T-cell (primary cell): ENCODE measurements around the gene LIN9. TPM values are rescaled to one million over a fixed set of nuclear protein-coding genes. Genes with fewer than 3 reads are reported as not detected.
A peak's percentile ranks its signal among the peaks of the same experiment; 100 is the strongest.
"Not testable (repeated sequence)": the region's sequence is repeated elsewhere in the genome, so short reads cannot be mapped to it uniquely, and the experiment has no call there.

ENCODE experiments used
- ATAC-seq, 4 experiments: fragments of 200-7000 bp in 3 of 4; fragments of 150-1000 bp in 1 of 4; cut with Tn5 transposase; replicated peaks in 1 of 4; 1 replicate in 3 of 4; 2 replicates in 1 of 4; pipeline ENCODE4 v1.10.0; 2021; ENCODE audit warnings: moderate library complexity in 3 of 4, mild to moderate bottlenecking in 2 of 4, moderate number of reproducible peaks in 1 of 4
- CTCF ChIA-PET, 2 donors: fragments of 300-600 bp; sonication (Branson Sonifier 250); formaldehyde crosslinking; loops; one replicate each; lab custom pipeline; 2022; ENCODE audit warnings: antibody characterized with exemption in 2 of 2; lab: Charles Lee
- POLR2A ChIA-PET, 2 donors: fragments of 300-600 bp; sonication (Branson Sonifier 250); formaldehyde crosslinking; loops; one replicate each; lab custom pipeline; 2022; ENCODE audit warnings: antibody characterized with exemption in 2 of 2; lab: Charles Lee
- DNase-seq, 35 experiments: peaks; one replicate each; pipeline versions ENCODE4 v3.0.0 to v3.0.0-alpha.2; 2013 to 2023
- H3K27ac ChIP-seq: one replicate; pipeline ENCODE4 v1.5.1; 2013; ENCODE audit warnings: low read length
- H3K27me3 ChIP-seq, 2 experiments: replicated peaks in 1 of 2; 1 replicate in 1 of 2; 2 replicates in 1 of 2; pipeline versions ENCODE4 v1.6.1 to v1.7.0; 2013; ENCODE audit warnings: low read length in 1 of 2, mixed read lengths in 1 of 2; ENCODE audit not compliant: control insufficient read depth in 2 of 2, insufficient read depth in 2 of 2; ENCODE audit errors: extremely low read depth in 1 of 2
- H3K36me3 ChIP-seq, 2 donors: 1 replicate in 1 of 2; 2 replicates in 1 of 2; pipeline versions ENCODE4 v1.6.1 to v1.7.0; 2013; ENCODE audit warnings: low read length in 1 of 2; ENCODE audit not compliant: control insufficient read depth in 2 of 2, insufficient read depth in 1 of 2; ENCODE audit errors: extremely low read depth in 1 of 2
- H3K4me1 ChIP-seq, 2 experiments: 1 replicate in 1 of 2; 2 replicates in 1 of 2; pipeline versions ENCODE4 v1.6.1 to v1.7.0; 2013; ENCODE audit warnings: low read length in 2 of 2, mixed read lengths in 1 of 2; ENCODE audit not compliant: insufficient read depth in 2 of 2, control insufficient read depth in 1 of 2; ENCODE audit errors: extremely low read depth in 1 of 2
- H3K4me3 ChIP-seq, 2 donors: 1 replicate in 1 of 2; 2 replicates in 1 of 2; pipeline versions ENCODE4 v1.5.1 to v1.7.0; 2013; ENCODE audit warnings: mild to moderate bottlenecking in 2 of 2, low read length in 1 of 2, moderate library complexity in 1 of 2; ENCODE audit not compliant: control insufficient read depth in 1 of 2; ENCODE audit errors: extremely low read depth in 1 of 2
- H3K9me3 ChIP-seq: 2 replicates; pipeline ENCODE4 v1.7.0; 2013
- H3K27ac Mint-ChIP-seq, 2 donors: one replicate each; pipeline ENCODE4 v1.8.0; 2020 to 2021; ENCODE audit warnings: mild to moderate bottlenecking in 2 of 2, mixed read lengths in 2 of 2
- H3K27me3 Mint-ChIP-seq, 2 donors: one replicate each; pipeline ENCODE4 v1.8.0; 2021 to 2022; ENCODE audit warnings: mixed read lengths in 2 of 2
- H3K36me3 Mint-ChIP-seq: one replicate; pipeline ENCODE4 v1.8.0; 2021; ENCODE audit warnings: mixed read lengths
- H3K4me1 Mint-ChIP-seq, 3 donors: one replicate each; pipeline ENCODE4 v1.8.0; 2020 to 2022; ENCODE audit warnings: mixed read lengths in 3 of 3, mild to moderate bottlenecking in 1 of 3
- H3K4me3 Mint-ChIP-seq, 3 donors: one replicate each; pipeline ENCODE4 v1.8.0; 2020 to 2022; ENCODE audit warnings: mild to moderate bottlenecking in 3 of 3, mixed read lengths in 3 of 3, moderate library complexity in 3 of 3
- H3K9me3 Mint-ChIP-seq, 3 donors: one replicate each; pipeline ENCODE4 v1.8.0; 2020 to 2022; ENCODE audit warnings: mixed read lengths in 3 of 3
- WGBS: methylation state at CpG from one replicate; pipeline ENCODE4 v1.1.5; 2013; ENCODE audit warnings: missing lambda C conversion rate; ENCODE audit not compliant: insufficient coverage; 5-methylcytosine and 5-hydroxymethylcytosine counted together
- total RNA-seq, 35 experiments: library from RNA in 6 of 35; stranded (reverse) in 6 of 35; fragments of 120-200 nt in 1 of 35; gene quantifications; one replicate each; pipeline versions ENCODE4 v1.2.1 to v1.2.4 and lab custom pipeline; 2013 to 2026

LIN9 gene
- total RNA-seq, 5 donors from 2014 or later (not counting 1 experiment from before 2014, with no cell fraction given) = 1.6 to 7.3 (median 5.3) TPM

DNA sequence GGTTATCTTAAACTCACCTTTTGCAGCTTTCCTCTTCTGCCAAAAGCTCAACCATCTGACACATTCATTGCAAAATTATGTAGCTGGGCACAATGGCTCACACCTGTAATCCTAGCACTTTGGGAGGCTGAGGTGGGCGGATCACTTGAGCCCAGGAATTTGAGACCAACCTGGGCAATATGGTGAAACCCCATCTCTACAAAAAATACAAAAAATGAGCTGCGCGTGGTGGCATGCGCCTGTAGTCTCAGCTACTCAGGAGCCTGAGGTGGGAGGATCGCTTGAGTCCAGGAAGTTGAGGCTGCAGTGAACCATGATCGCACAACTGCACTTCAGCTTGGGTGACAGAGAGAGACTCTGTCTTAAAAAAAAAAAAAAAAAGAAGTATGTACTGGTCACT is 106.3 kb downstream of the LIN9 start:
- ATAC-seq, H3K4me3 ChIP-seq, H3K9me3 Mint-ChIP-seq, H3K9me3 ChIP-seq, H3K27ac ChIP-seq, H3K4me1 ChIP-seq, H3K36me3 ChIP-seq, H3K4me1 Mint-ChIP-seq, H3K4me3 Mint-ChIP-seq, H3K27ac Mint-ChIP-seq, H3K36me3 Mint-ChIP-seq, DNase-seq: not testable (repeated sequence)
- no CpG with 5 or more reads among the region's 6 CpGs for WGBS
- CTCF ChIA-PET = interaction anchor here (0.7 to 1.2 kb wide), 2 partner anchors 76 to 172 kb away, joined by 3 read pairs; no protein-coding TSS in a partner anchor
- POLR2A ChIA-PET = interaction anchor here in 1 of 2 donors (0.6 kb wide), 2 partner anchors 348 to 707 kb away, joined by 3 read pairs; no protein-coding TSS in a partner anchor
- H3K27me3 ChIP-seq = peaks cover 0 to 15% of the 10 kb centered on the region in 2 experiments
- H3K27me3 Mint-ChIP-seq = peaks cover 4 to 15% of the 10 kb centered on the region in 2 donors

DNA sequence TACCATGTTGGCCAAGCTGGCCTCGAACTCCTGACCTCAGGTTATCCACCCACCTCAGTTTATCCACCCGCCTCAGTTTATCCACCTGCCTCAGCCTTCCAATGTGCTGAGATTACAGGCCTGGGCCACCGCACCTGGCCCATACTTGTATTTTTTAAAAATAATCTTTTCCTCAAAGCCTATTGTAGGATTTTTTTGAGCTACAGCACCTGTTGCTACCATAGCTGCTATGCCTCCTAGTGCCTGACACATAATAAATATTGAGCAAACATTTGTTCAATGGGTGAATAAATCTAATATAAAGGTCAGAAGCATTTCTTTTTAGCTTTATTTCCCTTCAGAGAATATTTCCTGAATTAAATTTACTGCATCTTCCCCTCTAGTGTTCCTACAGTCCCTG is 106.7 kb downstream of the LIN9 start:
- H3K4me1 Mint-ChIP-seq = no peaks in the 10 kb centered on the region
- no peak overlapping the region for H3K27ac Mint-ChIP-seq
- no peak for ATAC-seq
- POLR2A ChIA-PET = interaction anchor here in 1 of 2 donors (0.6 kb wide), 1 partner anchor 706 kb away, joined by 3 read pairs; no protein-coding TSS in a partner anchor
- peaks cover 4 to 15% of the 10 kb centered on the region in 2 donors for H3K27me3 Mint-ChIP-seq
- Histone ChIP-seq H3K9me3 (no peaks in the 10 kb centered on the region), H3K4me3 (no peak overlapping the region), H3K27me3 (peaks cover 0 to 15% of the 10 kb centered on the region in 2 experiments), H3K4me1 (no peaks in the 10 kb centered on the region), H3K27ac (no peak overlapping the region), H3K36me3 (no peaks in the 10 kb centered on the region)
- H3K36me3 Mint-ChIP-seq = no peaks in the 10 kb centered on the region
- CTCF ChIA-PET = interaction anchor here in 1 of 2 donors (1.2 kb wide), 1 partner anchor 76 kb away, joined by 3 read pairs; no protein-coding TSS in a partner anchor
- WGBS = no CpG with 5 or more reads among the region's 3 CpGs
- no peaks in the 10 kb centered on the region for H3K9me3 Mint-ChIP-seq
- H3K4me3 Mint-ChIP-seq = no peak overlapping the region
- no peak for DNase-seq

DNA sequence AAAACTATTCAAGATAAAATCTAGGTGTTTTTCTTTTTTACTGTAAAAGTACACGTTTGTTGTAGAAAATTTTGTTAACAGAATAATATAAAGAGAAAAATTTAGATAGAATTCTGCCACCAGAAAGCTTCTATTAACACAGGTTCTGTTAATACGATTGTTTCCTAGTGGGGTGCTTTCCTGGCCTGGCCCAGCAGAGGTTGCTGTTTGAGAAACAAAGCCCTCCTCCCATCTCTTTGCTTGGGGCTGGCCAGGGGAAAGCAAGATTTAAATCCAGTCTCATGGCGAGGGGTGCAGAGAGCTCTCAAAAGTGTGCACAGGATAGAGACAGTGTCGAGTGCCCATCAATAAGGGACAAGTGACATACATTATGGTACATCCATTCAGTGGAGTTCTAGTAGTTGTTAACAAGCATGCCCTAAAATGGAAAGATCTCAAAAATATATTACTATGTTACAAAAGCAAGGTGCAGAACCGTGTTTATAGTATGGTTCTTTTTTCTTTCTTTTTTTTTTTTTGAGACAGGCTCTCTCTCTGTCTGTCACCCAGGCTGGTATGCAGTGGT is 107.9 kb downstream of the LIN9 start:
- no CpG with 5 or more reads among the region's 5 CpGs for WGBS
- Mint-ChIP-seq H3K4me1 (peaks cover 0 to 3% (median 2%) of the 10 kb centered on the region in 3 donors), H3K27ac (no peak overlapping the region), H3K27me3 (peaks cover 4 to 15% of the 10 kb centered on the region in 2 donors), H3K9me3 (no peaks in the 10 kb centered on the region), H3K36me3 (no peaks in the 10 kb centered on the region), H3K4me3 (no peak overlapping the region)
- Histone ChIP-seq H3K4me1 (peaks cover 0 to 3% of the 10 kb centered on the region in 2 experiments), H3K4me3 (no peak overlapping the region), H3K36me3 (no peaks in the 10 kb centered on the region), H3K9me3 (no peaks in the 10 kb centered on the region), H3K27ac (no peak overlapping the region), H3K27me3 (peaks cover 0 to 15% of the 10 kb centered on the region in 2 experiments)
- ATAC-seq = no peak
- peak in 1 of 35 experiments; percentile 9 for DNase-seq
- ChIA-PET CTCF (interaction anchor here in 1 of 2 donors (0.8 to 1.0 kb wide), 2 partner anchors 12 to 76 kb away, joined by 3 to 4 read pairs; no protein-coding TSS in a partner anchor), POLR2A (interaction anchor here in 1 of 2 donors (0.6 kb wide), 1 partner anchor 17 kb away, joined by 3 read pairs; no protein-coding TSS in a partner anchor)

DNA sequence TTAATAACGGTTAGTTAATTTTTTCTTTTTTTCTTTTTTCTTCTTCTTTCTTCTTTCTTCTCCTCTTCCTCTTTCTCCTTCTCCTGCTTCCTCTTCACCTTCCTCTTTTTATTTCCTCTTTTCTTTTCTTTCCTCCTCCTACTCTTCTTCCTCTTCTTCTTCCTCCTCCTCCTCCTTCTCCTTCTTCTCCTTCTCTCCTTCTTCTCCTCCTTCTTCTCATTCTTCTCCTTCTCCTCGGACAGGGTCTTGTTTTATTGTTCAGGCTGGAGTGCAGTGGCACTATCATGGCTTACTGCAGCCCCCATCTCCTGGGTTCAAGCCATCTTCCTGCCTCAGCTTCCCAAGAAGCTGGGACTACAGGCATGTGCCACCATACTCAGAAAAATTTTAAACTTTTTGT is 109.0 kb downstream of the LIN9 start:
- Histone ChIP-seq H3K36me3 (no peaks in the 10 kb centered on the region), H3K9me3 (no peaks in the 10 kb centered on the region), H3K27me3 (peaks cover 0 to 14% of the 10 kb centered on the region in 2 experiments), H3K27ac (no peak overlapping the region), H3K4me3 (no peak overlapping the region), H3K4me1 (peaks cover 0 to 3% of the 10 kb centered on the region in 2 experiments)
- WGBS = 40% methylated on average over 1 of the region's 2 CpGs
- ATAC-seq = no peak
- H3K27ac Mint-ChIP-seq = no peak overlapping the region
- POLR2A ChIA-PET = no interaction called here
- H3K4me1 Mint-ChIP-seq = peaks cover 0 to 3% (median 2%) of the 10 kb centered on the region in 3 donors
- DNase-seq = no peak
- H3K27me3 Mint-ChIP-seq = peaks cover 7 to 18% of the 10 kb centered on the region in 2 donors
- H3K9me3 Mint-ChIP-seq = no peaks in the 10 kb centered on the region
- no peaks in the 10 kb centered on the region for H3K36me3 Mint-ChIP-seq
- CTCF ChIA-PET = interaction anchor here in 1 of 2 donors (1.0 kb wide), 1 partner anchor 75 kb away, joined by 4 read pairs; no protein-coding TSS in a partner anchor
- no peak overlapping the region for H3K4me3 Mint-ChIP-seq

DNA sequence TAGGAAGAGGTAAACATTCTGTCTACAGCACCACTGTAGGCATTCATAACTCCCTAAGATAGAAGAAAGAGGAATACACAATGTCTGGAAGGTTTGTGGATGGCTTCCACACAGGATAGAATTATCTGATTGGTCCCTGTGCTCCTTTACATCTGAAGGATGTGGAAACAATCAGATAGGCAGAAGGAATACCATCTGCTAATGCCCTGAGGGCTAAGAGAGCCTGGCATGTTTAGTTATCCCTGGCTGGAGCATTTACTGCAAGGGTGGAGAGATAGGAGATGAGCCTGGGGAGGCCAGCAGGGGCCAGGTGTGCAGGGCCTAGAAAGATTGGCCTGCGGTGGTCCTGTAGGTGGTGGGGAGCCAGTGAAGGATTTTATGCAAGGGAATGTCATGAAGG is 113.8 kb downstream of the LIN9 start:
- H3K27ac Mint-ChIP-seq = no peak overlapping the region
- Histone ChIP-seq H3K4me3 (no peak overlapping the region), H3K27ac (no peak overlapping the region), H3K36me3 (no peaks in the 10 kb centered on the region), H3K27me3 (peaks cover 0 to 12% of the 10 kb centered on the region in 2 experiments), H3K9me3 (no peaks in the 10 kb centered on the region), H3K4me1 (peaks cover 0 to 3% of the 10 kb centered on the region in 2 experiments)
- WGBS = 89% methylated on average over 1 of the region's 1 CpG
- H3K4me3 Mint-ChIP-seq = no peak overlapping the region
- ChIA-PET CTCF (interaction anchor here (0.9 to 2.3 kb wide), 4 partner anchors 29 to 130 kb away, joined by 3 to 10 read pairs (median 4); no protein-coding TSS in a partner anchor), POLR2A (interaction anchor here in 1 of 2 donors (0.5 kb wide), 1 partner anchor 50 kb away, joined by 3 read pairs; no protein-coding TSS in a partner anchor)
- no peaks in the 10 kb centered on the region for H3K36me3 Mint-ChIP-seq
- H3K27me3 Mint-ChIP-seq = peaks cover 3 to 6% of the 10 kb centered on the region in 2 donors
- DNase-seq (no peak), ATAC-seq (no peak)
- peaks cover 0 to 3% (median 2%) of the 10 kb centered on the region in 3 donors for H3K4me1 Mint-ChIP-seq
- no peaks in the 10 kb centered on the region for H3K9me3 Mint-ChIP-seq

DNA sequence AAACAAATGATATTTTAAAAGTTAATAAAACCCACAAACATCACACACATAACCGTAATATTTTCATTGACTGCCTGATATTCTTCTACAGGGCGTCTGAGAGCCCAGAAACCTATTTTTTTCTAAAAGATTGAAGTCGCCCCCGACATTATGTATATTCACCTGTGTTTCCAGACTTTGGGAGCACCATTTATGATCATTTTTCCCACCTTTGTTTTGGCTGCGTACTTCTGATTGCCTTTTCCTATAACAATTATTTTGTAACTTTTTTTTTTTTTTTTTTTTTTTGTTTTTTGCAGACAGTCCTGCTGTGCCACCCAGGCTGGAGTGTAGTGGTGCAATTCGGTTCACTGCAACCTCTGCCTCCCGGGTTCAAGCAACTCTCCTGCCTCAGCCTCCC is 121.6 kb downstream of the LIN9 start:
- H3K4me3 ChIP-seq = peak overlapping the region in 1 of 2 donors; percentile 93
- H3K4me1 ChIP-seq = peaks cover 13 to 27% of the 10 kb centered on the region in 2 experiments
- peaks cover 7% of the 10 kb centered on the region for H3K36me3 Mint-ChIP-seq
- H3K36me3 ChIP-seq = no peaks in the 10 kb centered on the region
- peaks cover 28 to 37% (median 30%) of the 10 kb centered on the region in 3 donors for H3K4me1 Mint-ChIP-seq
- WGBS = 91% methylated on average over 6 of the region's 7 CpGs
- DNase-seq (no peak), ATAC-seq (no peak)
- no peaks in the 10 kb centered on the region for H3K27me3 Mint-ChIP-seq
- H3K27me3 ChIP-seq = no peaks in the 10 kb centered on the region
- CTCF ChIA-PET = no interaction called here
- peak overlapping the region; percentile 87 to 94 (median 92) for H3K4me3 Mint-ChIP-seq
- POLR2A ChIA-PET = no interaction called here
- peak overlapping the region; percentile 88 for H3K27ac ChIP-seq
- no peaks in the 10 kb centered on the region for H3K9me3 Mint-ChIP-seq
- H3K9me3 ChIP-seq = no peaks in the 10 kb centered on the region
- H3K27ac Mint-ChIP-seq = peak overlapping the region in 1 of 2 donors; percentile 87
